Activated T-cell treated with anti-CD3 and anti-CD28 coated beads, Interleukin-2, amount 50 U/mL, for 24 hours (primary cell): ENCODE data around the gene GRM1.

Experiments used
- DNase-seq: peaks from one replicate; pipeline ENCODE4 v3.0.0-alpha.2; 2020
- H3K27ac Mint-ChIP-seq: 2 replicates; pipeline ENCODE4 v1.8.0; 2020; ENCODE audit warnings: mild to moderate bottlenecking, mixed read lengths
- H3K27me3 Mint-ChIP-seq: 2 replicates; pipeline ENCODE4 v1.8.0; 2020; ENCODE audit warnings: mixed read lengths
- H3K36me3 Mint-ChIP-seq: 2 replicates; pipeline ENCODE4 v1.8.0; 2020; ENCODE audit warnings: low read depth, mixed read lengths
- H3K4me1 Mint-ChIP-seq: 2 replicates; pipeline ENCODE4 v1.8.0; 2020; ENCODE audit warnings: low read depth, mixed read lengths
- H3K4me3 Mint-ChIP-seq: 2 replicates; pipeline ENCODE4 v1.8.0; 2020; ENCODE audit warnings: mild to moderate bottlenecking, moderate library complexity, mixed read lengths
- H3K9me3 Mint-ChIP-seq: 2 replicates; pipeline ENCODE4 v1.8.0; 2020; ENCODE audit warnings: mixed read lengths

The GRM1 gene

GRCh38 chr6:146484411-146484810 is 455.5 kb downstream of the GRM1 start:
- Mint-ChIP-seq H3K27ac (no peak overlapping the region), H3K4me1 (no peaks in the 10 kb centered on the region), H3K27me3 (no peaks in the 10 kb centered on the region), H3K4me3 (no peak overlapping the region), H3K36me3 (no peaks in the 10 kb centered on the region), H3K9me3 (peaks cover 4% of the 10 kb centered on the region)
- DNase-seq: no peak
